Gastrocnemius medialis (tissue), 4 donors: ENCODE measurements around the gene ZBTB47. TPM values are rescaled to one million over a fixed set of nuclear protein-coding genes. Genes with fewer than 3 reads are reported as not detected.

ENCODE experiments used
- ATAC-seq, 2 donors: fragments of 150-250 bp; one replicate each; pipeline ENCODE4 v1.9.1; 2016
- DNase-seq, 2 donors: peaks; one replicate each; pipeline ENCODE4 v3.0.0-alpha.2; 2019
- H3K27ac ChIP-seq, 4 donors: fragments of 200-600 bp; sonication (generic); 1 replicate in 1 of 4; 2 replicates in 3 of 4; pipeline ENCODE4 v1.5.1; 2016 to 2018; ENCODE audit warnings: mild to moderate bottlenecking in 2 of 4, moderate library complexity in 1 of 4
- H3K27me3 ChIP-seq, 3 donors: fragments of 200-600 bp; sonication (generic) in 2 of 3; 1 replicate in 1 of 3; 2 replicates in 2 of 3; pipeline versions ENCODE4 v1.5.1 to v1.6.0; 2016 to 2019; ENCODE audit warnings: mild to moderate bottlenecking in 1 of 3, moderate library complexity in 1 of 3
- H3K36me3 ChIP-seq, 2 donors: fragments of 200-600 bp; sonication (generic) in 1 of 2; one replicate each; pipeline ENCODE4 v1.5.1; 2017 to 2018
- H3K4me1 ChIP-seq, 2 donors: fragments of 200-600 bp; sonication (generic) in 1 of 2; one replicate each; pipeline ENCODE4 v1.5.1; 2016 to 2017; ENCODE audit warnings: mild to moderate bottlenecking in 2 of 2
- H3K4me3 ChIP-seq, 4 donors: fragments of 200-600 bp; sonication (generic) in 3 of 4; 1 replicate in 1 of 4; 2 replicates in 3 of 4; pipeline ENCODE4 v1.5.1; 2016 to 2019; ENCODE audit warnings: mild to moderate bottlenecking in 2 of 4
- H3K9me3 ChIP-seq, 3 donors: fragments of 200-600 bp; sonication (generic) in 2 of 3; 1 replicate in 1 of 3; 2 replicates in 2 of 3; pipeline ENCODE4 v1.5.1; 2016 to 2019
- POLR2A ChIP-seq, 2 donors: fragments of 450-650 bp; IDR thresholded peaks; one replicate each; pipeline ENCODE4 v1.6.1; 2017; ENCODE audit warnings: antibody characterized with exemption in 2 of 2, mild to moderate bottlenecking in 2 of 2, moderate library complexity in 2 of 2
- in situ Hi-C, 4 donors: fragments of 200-750 bp; cut with MboI; loops; one replicate each; pipeline versions ENCODE4 v1.15.0 to v1.8.0; 2017; ENCODE audit warnings: low sequenced_read_pairs in 4 of 4
- intact Hi-C: fragments of 100-400 bp; cut with DNase I; formaldehyde crosslinking; loops from one replicate; pipeline ENCODE4 v1.15.1; 2023; ENCODE audit warnings: low total_unique reads
- total RNA-seq, 4 donors: library from RNA; depleted of rRNA; stranded (reverse); fragments of >200 nt; gene quantifications; one replicate each; pipeline versions ENCODE4 v1.1.0 to v1.2.3, GENCODE V29; 2016
- TF ChIP-seq, protein P1 (sequence below), 5 experiments: fragments of 450-650 bp in 3 of 5; fragments of 200-600 bp in 2 of 5; sonication (generic) in 2 of 5; IDR thresholded peaks in 4 of 5; conservative IDR thresholded peaks in 1 of 5; 1 replicate in 4 of 5; 2 replicates in 1 of 5; pipeline ENCODE4 v1.5.1; 2016 to 2019; ENCODE audit warnings: antibody characterized with exemption in 5 of 5, mild to moderate bottlenecking in 3 of 5, moderate library complexity in 3 of 5

Gene ZBTB47
- total RNA-seq, 4 donors from 2014 or later, result 141 to 256 (median 167) TPM

DNA sequence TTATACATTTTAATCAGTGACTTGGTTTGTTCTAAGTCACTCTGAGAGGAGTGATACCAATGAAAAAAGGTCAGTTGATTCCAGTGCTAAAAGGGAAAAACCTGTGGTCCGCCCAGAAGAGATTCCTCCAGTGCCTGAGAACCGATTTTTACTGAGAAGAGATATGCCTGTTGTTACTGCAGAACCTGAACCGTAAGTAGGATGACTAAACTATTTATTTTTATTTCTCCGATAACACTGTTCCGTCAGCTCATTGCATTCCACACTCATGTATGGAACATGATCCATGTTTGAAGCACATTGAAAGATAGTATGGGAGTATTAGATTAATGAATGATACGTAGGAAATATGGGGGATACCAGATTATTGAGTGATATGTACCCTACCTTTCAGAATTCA is 20.0 kb upstream of the ZBTB47 start:
- ATAC-seq (no peak), DNase-seq (no peak)
- Histone ChIP-seq H3K27me3 (no peaks in the 10 kb centered on the region), H3K9me3 (no peaks in the 10 kb centered on the region), H3K27ac (peak overlapping the region in 3 of 4 donors; percentile 24 to 64 (median 62)), H3K4me3 (no peak overlapping the region), H3K4me1 (peaks cover 0 to 7% of the 10 kb centered on the region in 2 donors), H3K36me3 (peaks cover 4 to 83% of the 10 kb centered on the region in 2 donors)
- TF ChIP-seq, protein P1, sequence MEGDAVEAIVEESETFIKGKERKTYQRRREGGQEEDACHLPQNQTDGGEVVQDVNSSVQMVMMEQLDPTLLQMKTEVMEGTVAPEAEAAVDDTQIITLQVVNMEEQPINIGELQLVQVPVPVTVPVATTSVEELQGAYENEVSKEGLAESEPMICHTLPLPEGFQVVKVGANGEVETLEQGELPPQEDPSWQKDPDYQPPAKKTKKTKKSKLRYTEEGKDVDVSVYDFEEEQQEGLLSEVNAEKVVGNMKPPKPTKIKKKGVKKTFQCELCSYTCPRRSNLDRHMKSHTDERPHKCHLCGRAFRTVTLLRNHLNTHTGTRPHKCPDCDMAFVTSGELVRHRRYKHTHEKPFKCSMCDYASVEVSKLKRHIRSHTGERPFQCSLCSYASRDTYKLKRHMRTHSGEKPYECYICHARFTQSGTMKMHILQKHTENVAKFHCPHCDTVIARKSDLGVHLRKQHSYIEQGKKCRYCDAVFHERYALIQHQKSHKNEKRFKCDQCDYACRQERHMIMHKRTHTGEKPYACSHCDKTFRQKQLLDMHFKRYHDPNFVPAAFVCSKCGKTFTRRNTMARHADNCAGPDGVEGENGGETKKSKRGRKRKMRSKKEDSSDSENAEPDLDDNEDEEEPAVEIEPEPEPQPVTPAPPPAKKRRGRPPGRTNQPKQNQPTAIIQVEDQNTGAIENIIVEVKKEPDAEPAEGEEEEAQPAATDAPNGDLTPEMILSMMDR (IDR thresholded peaks at IDR 0.05 in 4 of 5, conservative IDR thresholded peaks at IDR 0.05 in 1 of 5), result no peak
- TF ChIP-seq POLR2A (IDR thresholded peaks at IDR 0.05), result no peak
- intact Hi-C loops (no loop called here), in situ Hi-C loops (no loop called here)

GRCh38 chr3:42635111-42635510 is 18.4 kb upstream of the ZBTB47 start:
- in situ Hi-C loops (no loop called here), intact Hi-C loops (no loop called here)
- Histone ChIP-seq H3K9me3 (no peaks in the 10 kb centered on the region), H3K4me3 (no peak overlapping the region), H3K27me3 (no peaks in the 10 kb centered on the region), H3K36me3 (peaks cover 4 to 98% of the 10 kb centered on the region in 2 donors), H3K27ac (no peak overlapping the region), H3K4me1 (peaks cover 0 to 7% of the 10 kb centered on the region in 2 donors)
- ATAC-seq (no peak), DNase-seq (no peak)
- no peak for TF ChIP-seq POLR2A (IDR thresholded peaks at IDR 0.05)
- TF ChIP-seq, protein P1 (IDR thresholded peaks at IDR 0.05 in 4 of 5, conservative IDR thresholded peaks at IDR 0.05 in 1 of 5), result no peak

- H3K27me3 ChIP-seq, result no peaks in the 10 kb centered on the region
- DNase-seq (no peak), ATAC-seq (no peak)
- peaks cover 0 to 7% of the 10 kb centered on the region in 2 donors for H3K4me1 ChIP-seq
- in situ Hi-C loops (no loop called here), intact Hi-C loops (no loop called here)
- H3K36me3 ChIP-seq, result peaks cover 4 to 96% of the 10 kb centered on the region in 2 donors
- no peak for TF ChIP-seq POLR2A (IDR thresholded peaks at IDR 0.05)
- TF ChIP-seq, protein P1 (IDR thresholded peaks at IDR 0.05 in 4 of 5, conservative IDR thresholded peaks at IDR 0.05 in 1 of 5), result no peak
- H3K27ac ChIP-seq, result no peak overlapping the region
- H3K4me3 ChIP-seq, result no peak overlapping the region
- H3K9me3 ChIP-seq, result no peaks in the 10 kb centered on the region
Observed at GRCh38 chr3:42637001-42637400, 16.5 kb upstream of the ZBTB47 start.

DNA sequence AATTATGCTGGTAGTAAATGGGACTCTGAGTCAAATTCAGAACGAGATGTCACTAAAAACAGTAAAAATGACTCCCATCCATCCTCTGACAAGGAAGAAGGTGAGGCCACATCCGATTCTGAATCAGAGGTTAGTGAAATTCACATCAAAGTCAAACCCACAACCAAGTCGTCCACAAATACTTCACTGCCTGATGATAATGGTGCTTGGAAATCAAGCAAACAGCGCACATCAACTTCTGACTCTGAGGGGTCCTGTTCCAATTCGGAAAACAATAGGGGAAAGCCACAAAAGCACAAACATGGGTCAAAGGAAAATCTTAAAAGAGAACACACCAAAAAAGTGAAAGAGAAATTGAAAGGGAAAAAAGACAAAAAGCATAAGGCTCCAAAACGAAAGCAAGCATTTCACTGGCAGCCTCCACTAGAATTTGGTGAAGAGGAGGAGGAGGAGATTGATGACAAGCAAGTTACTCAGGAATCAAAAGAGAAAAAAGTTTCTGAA is 15.1 kb upstream of the ZBTB47 start:
- intact Hi-C loops (no loop called here), in situ Hi-C loops (no loop called here)
- H3K27ac ChIP-seq, result peak overlapping the region in 2 of 4 donors; percentile 26 to 40
- DNase-seq, result no peak
- ATAC-seq, result no peak
- no peak overlapping the region for H3K4me3 ChIP-seq
- H3K9me3 ChIP-seq, result no peaks in the 10 kb centered on the region
- H3K36me3 ChIP-seq, result peaks cover 4 to 96% of the 10 kb centered on the region in 2 donors
- peaks cover 0 to 4% of the 10 kb centered on the region in 2 donors for H3K4me1 ChIP-seq
- TF ChIP-seq, protein P1 (IDR thresholded peaks at IDR 0.05 in 4 of 5, conservative IDR thresholded peaks at IDR 0.05 in 1 of 5), result no peak
- TF ChIP-seq POLR2A (IDR thresholded peaks at IDR 0.05), result no peak
- H3K27me3 ChIP-seq, result no peaks in the 10 kb centered on the region

DNA sequence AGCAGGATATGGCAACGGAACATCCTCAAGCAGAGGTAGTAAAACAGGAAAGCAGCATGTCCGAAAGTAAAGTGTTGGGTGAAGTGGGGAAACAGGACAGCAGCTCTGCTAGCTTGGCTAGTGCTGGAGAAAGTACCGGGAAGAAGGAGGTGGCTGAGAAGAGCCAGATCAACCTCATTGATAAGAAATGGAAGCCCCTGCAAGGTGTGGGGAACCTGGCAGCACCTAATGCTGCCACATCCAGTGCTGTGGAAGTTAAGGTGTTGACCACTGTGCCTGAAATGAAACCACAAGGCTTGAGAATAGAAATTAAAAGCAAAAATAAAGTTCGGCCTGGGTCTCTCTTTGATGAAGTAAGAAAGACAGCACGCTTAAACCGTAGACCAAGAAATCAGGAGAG is 14.3 kb upstream of the ZBTB47 start:
- no peak for DNase-seq
- TF ChIP-seq, protein P1 (IDR thresholded peaks at IDR 0.05 in 4 of 5, conservative IDR thresholded peaks at IDR 0.05 in 1 of 5), result no peak
- TF ChIP-seq POLR2A (IDR thresholded peaks at IDR 0.05), result no peak
- intact Hi-C loops (no loop called here), in situ Hi-C loops (no loop called here)
- Histone ChIP-seq H3K4me1 (peaks cover 0 to 4% of the 10 kb centered on the region in 2 donors), H3K27ac (peak overlapping the region in 2 of 4 donors; percentile 26 to 40), H3K9me3 (no peaks in the 10 kb centered on the region), H3K36me3 (peaks cover 4 to 96% of the 10 kb centered on the region in 2 donors), H3K4me3 (no peak overlapping the region), H3K27me3 (no peaks in the 10 kb centered on the region)
- ATAC-seq, result no peak
